Measurements from ENCODE around the gene TAS1R3.

Gene TAS1R3

GRCh38 chr1:1295154-1295923, 35.7 kb upstream of the TAS1R3 start:
- no peak for DNase-seq

- no peak for DNase-seq
These were observed 34.7 kb upstream of the TAS1R3 start for GRCh38 chr1:1296070-1297061.

GRCh38 chr1:1297802-1298424, 33.2 kb upstream of the TAS1R3 start:
- no peak for DNase-seq

GRCh38 chr1:1298861-1299685, 32.0 kb upstream of the TAS1R3 start:
- peak; percentile 83 for DNase-seq

GRCh38 chr1:1299686-1300351, 31.3 kb upstream of the TAS1R3 start:
- DNase-seq = peak; percentile 49

- DNase-seq = no peak
These were observed 30.7 kb upstream of the TAS1R3 start for GRCh38 chr1:1300352-1300739.

GRCh38 chr1:1302006-1302430, 29.1 kb upstream of the TAS1R3 start:
- DNase-seq = no peak

GRCh38 chr1:1302951-1303509, 28.1 kb upstream of the TAS1R3 start:
- DNase-seq = peak; percentile 46

GRCh38 chr1:1303736-1304135, 27.3 kb upstream of the TAS1R3 start:
- no peak for DNase-seq

GRCh38 chr1:1304331-1305299, 26.5 kb upstream of the TAS1R3 start:
- DNase-seq = peak; percentile 96

- DNase-seq = peak; percentile 85
These were observed 25.6 kb upstream of the TAS1R3 start for GRCh38 chr1:1305300-1306069.

GRCh38 chr1:1306070-1306660, 24.9 kb upstream of the TAS1R3 start:
- peak; percentile 61 for DNase-seq

GRCh38 chr1:1306661-1307260, 24.3 kb upstream of the TAS1R3 start:
- DNase-seq = peak; percentile 54

GRCh38 chr1:1307261-1307922, 23.7 kb upstream of the TAS1R3 start:
- no peak for DNase-seq

- peak; percentile 92 for DNase-seq
These were observed 22.9 kb upstream of the TAS1R3 start, which contains the start of the genes ACAP3 and PUSL1 for GRCh38 chr1:1307923-1308755. Gene ACAP3 (minus strand): TSS chr1:1307930. CDS start chr1:1307815, 115 bp downstream. Gene PUSL1 (plus strand): TSS chr1:1308597. CDS start chr1:1308644, 47 bp downstream.

GRCh38 chr1:1308756-1309250, 22.3 kb upstream of the TAS1R3 start:
- DNase-seq = no peak
